Measurements from ENCODE around the gene SVIL.

SVIL gene

GRCh38 chr10:29409241-29410054 is 225.3 kb downstream of the SVIL start:
- DNase-seq: peak; percentile 80

- no peak for DNase-seq
These were observed 225.9 kb downstream of the SVIL start for GRCh38 chr10:29408847-29409240.

Data from NCI-H69 (cell line).